IPS DF 6.9 (cell line): ENCODE results near the gene SEC62.

ENCODE experiments used
- DNase-seq: peaks from one replicate; pipeline ENCODE4 v3.0.0-alpha.2; 2013; ENCODE audit warnings: low read depth, low spot score
- H3K27ac ChIP-seq: one replicate; pipeline ENCODE4 v1.5.1; 2013; ENCODE audit warnings: low read length, control low read depth
- H3K27me3 ChIP-seq: 2 replicates; pipeline ENCODE4 v1.6.1; 2013; ENCODE audit warnings: mild to moderate bottlenecking, low read length; ENCODE audit not compliant: control insufficient read depth, insufficient read depth
- H3K36me3 ChIP-seq: 2 replicates; pipeline ENCODE4 v1.6.1; 2013; ENCODE audit warnings: low read length; ENCODE audit not compliant: control insufficient read depth, insufficient read depth
- H3K4me1 ChIP-seq: 2 replicates; pipeline ENCODE4 v1.6.1; 2013; ENCODE audit warnings: low read length; ENCODE audit not compliant: control insufficient read depth, insufficient read depth
- H3K4me3 ChIP-seq: 2 replicates; pipeline ENCODE4 v1.5.1; 2013; ENCODE audit warnings: mild to moderate bottlenecking, low read length
- H3K9me3 ChIP-seq: 2 replicates; pipeline ENCODE4 v1.6.1; 2013; ENCODE audit warnings: low read length, inconsistent platforms; ENCODE audit not compliant: control insufficient read depth, insufficient read depth
- WGBS: extraction: QIAGEN DNeasy Blood & Tissue Kit; methylation state at CpG from one replicate; pipeline ENCODE4 v1.1.7; 2013; ENCODE audit warnings: mixed read lengths, missing lambda C conversion rate; ENCODE audit not compliant: insufficient read length, insufficient coverage; 5-methylcytosine and 5-hydroxymethylcytosine counted together

Gene SEC62

GRCh38 chr3:169966428-169966950 is at the start of gene SEC62:
Gene SEC62 (plus strand): TSS chr3:169966807. CDS start chr3:169966823, 16 bp downstream.
- WGBS = no CpG with 5 or more reads among the region's 37 CpGs
- Histone ChIP-seq H3K4me1 (no peaks in the 10 kb centered on the region; the same call in 1 of the 2 replicates), H3K4me3 (peak within 1 kb of the TSS; percentile 83), H3K27me3 (no peaks in the 10 kb centered on the region), H3K36me3 (no peaks in the 10 kb centered on the region), H3K9me3 (no peaks in the 10 kb centered on the region), H3K27ac (no peak within 1 kb of the TSS)
- peak; percentile 82 for DNase-seq

DNA sequence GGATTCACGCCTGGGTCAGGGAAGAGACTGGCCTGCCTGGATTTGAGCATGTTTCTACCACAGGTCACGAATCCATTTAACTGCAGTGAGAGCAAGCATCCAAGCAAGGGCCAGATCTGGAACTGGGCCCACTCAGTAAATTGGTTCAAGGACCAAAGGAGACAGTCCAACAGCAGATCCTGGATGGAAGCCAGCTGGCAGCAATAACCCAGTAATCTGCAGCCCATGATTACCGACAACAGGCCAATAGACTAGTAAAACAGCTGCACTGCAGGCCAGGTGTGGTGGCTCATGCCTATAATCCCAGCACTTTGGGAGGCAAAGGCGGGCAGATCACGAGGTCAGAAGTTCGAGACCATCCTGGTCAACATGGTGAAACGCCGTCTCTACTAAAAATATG is 43.4 kb upstream of the SEC62 start:
- Histone ChIP-seq H3K36me3 (no peaks in the 10 kb centered on the region), H3K9me3 (no peaks in the 10 kb centered on the region), H3K4me1 (no peaks in the 10 kb centered on the region), H3K27ac (no peak overlapping the region), H3K27me3 (no peaks in the 10 kb centered on the region), H3K4me3 (no peak overlapping the region)
- no CpG with 5 or more reads among the region's 8 CpGs for WGBS
- no peak for DNase-seq

DNA sequence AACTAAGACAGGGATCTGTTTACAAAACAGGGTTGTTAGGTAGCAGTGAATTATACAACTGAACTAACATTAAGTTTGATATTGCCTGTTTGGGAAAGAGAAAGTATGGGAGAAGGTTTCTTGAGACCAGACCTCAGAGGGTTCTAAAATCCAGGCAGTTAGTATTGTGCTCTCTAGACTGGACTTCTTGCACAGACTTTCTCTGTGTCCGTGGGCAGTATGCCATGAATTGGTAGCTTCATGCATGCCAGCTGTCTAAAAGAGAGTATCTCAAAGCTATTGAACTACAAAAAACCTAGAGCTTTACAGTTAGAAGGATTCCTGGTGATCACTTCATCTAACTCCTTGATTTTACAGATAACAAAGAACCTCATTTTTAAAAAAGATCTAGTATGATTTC is 42.8 kb upstream of the SEC62 start:
- no peak for DNase-seq
- Histone ChIP-seq H3K36me3 (no peaks in the 10 kb centered on the region), H3K4me1 (no peaks in the 10 kb centered on the region), H3K9me3 (no peaks in the 10 kb centered on the region), H3K4me3 (no peak overlapping the region), H3K27me3 (no peaks in the 10 kb centered on the region), H3K27ac (no peak overlapping the region)
- WGBS = no CpG with 5 or more reads among the region's 1 CpG

DNA sequence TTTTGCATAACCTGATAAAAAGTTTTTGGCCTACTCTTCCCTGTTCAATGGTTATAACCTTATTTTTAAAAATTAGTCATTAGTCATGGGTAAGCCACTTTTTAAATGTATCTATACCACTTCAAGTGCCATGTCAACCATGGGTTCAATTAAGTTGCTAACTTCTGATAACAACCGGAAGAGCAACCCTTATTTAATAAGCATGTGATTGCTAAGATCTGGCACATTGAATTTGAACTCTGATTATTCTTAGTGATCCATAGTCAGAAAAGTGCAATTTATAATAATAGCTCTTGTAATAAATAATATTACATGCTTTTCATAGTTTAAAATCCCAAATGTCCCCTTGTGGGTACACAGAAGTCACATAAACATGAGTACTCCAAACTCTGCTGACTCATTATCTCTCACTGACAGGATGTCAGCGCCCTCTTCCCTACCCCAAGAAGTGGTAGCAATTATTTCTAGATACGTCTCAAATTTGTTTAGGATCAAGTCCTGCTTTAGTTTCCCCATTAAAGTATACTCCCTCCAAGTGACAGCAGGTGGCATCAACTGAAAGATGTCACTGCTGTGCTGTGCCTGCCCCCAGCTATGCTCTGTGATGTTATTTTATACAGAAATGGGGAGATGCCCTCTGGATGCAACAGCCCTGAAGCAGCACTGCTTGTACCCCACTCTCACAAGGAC is 36.6 kb upstream of the SEC62 start:
- Histone ChIP-seq H3K4me3 (no peak overlapping the region), H3K27me3 (no peaks in the 10 kb centered on the region), H3K4me1 (no peaks in the 10 kb centered on the region), H3K36me3 (no peaks in the 10 kb centered on the region), H3K27ac (no peak overlapping the region), H3K9me3 (no peaks in the 10 kb centered on the region)
- no peak for DNase-seq
- WGBS = no CpG with 5 or more reads among the region's 3 CpGs

GRCh38 chr3:169930843-169931242 is 35.8 kb upstream of the SEC62 start:
- DNase-seq = no peak
- WGBS = no CpG with 5 or more reads among the region's 3 CpGs
- Histone ChIP-seq H3K4me1 (no peaks in the 10 kb centered on the region), H3K4me3 (no peak overlapping the region), H3K9me3 (no peaks in the 10 kb centered on the region), H3K27ac (no peak overlapping the region), H3K36me3 (no peaks in the 10 kb centered on the region), H3K27me3 (no peaks in the 10 kb centered on the region)

DNA sequence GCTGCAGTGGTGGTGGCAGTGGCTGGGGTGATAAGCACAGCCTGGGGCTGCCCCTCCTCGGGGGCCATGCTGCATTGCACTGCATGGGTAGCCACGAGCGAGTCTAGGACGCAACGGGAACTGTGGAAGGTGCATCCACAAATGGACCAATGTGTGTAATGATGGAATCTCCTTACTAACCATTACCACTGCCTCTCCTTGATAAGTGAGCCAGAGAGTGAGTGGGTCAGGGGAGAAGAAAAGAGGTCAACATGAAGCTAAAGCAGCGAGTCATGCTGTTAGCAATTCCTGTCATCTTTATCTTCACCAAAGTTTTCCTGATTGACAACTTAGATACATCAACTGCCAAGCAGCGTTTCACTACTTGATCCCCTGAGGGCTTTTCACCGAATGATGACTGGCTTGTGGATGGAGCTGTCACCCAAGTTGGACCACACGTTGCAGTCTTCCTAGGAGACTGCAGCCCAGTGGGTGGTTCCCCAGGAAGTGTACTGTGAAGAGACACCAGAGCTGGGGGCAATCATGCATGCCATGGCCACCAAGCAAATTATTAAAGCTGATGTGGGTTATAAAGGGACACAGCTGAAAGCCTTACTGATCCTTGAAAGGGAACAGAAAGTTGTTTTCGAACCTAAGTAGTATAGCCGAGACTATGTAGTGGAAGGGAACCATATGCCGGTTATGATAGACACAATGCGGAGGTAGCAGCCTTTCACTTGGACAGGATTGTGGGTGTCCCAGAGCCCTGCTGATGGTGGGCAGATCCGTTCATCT is 34.7 kb upstream of the SEC62 start:
- Histone ChIP-seq H3K36me3 (no peaks in the 10 kb centered on the region), H3K4me1 (no peaks in the 10 kb centered on the region), H3K27me3 (no peaks in the 10 kb centered on the region), H3K4me3 (no peak overlapping the region), H3K27ac (no peak overlapping the region), H3K9me3 (no peaks in the 10 kb centered on the region)
- DNase-seq = no peak
- WGBS = no CpG with 5 or more reads among the region's 14 CpGs

- WGBS = no CpG with 5 or more reads among the region's 1 CpG
- DNase-seq = no peak
- Histone ChIP-seq H3K27ac (no peak overlapping the region), H3K4me3 (no peak overlapping the region), H3K4me1 (no peaks in the 10 kb centered on the region), H3K27me3 (no peaks in the 10 kb centered on the region), H3K36me3 (no peaks in the 10 kb centered on the region), H3K9me3 (peaks cover 2% of the 10 kb centered on the region; the same call in 1 of the 2 replicates)
These were observed 27.3 kb upstream of the SEC62 start for GRCh38 chr3:169939320-169939719.

- WGBS = no CpG with 5 or more reads among the region's 5 CpGs
- Histone ChIP-seq H3K27ac (no peak overlapping the region), H3K4me3 (no peak overlapping the region), H3K4me1 (no peaks in the 10 kb centered on the region), H3K27me3 (no peaks in the 10 kb centered on the region), H3K9me3 (peaks cover 2% of the 10 kb centered on the region; the same call in 1 of the 2 replicates), H3K36me3 (no peaks in the 10 kb centered on the region)
- DNase-seq = no peak
These were observed 26.9 kb upstream of the SEC62 start for GRCh38 chr3:169939751-169940150.

GRCh38 chr3:169940470-169941181 is 26.0 kb upstream of the SEC62 start:
- WGBS = no CpG with 5 or more reads among the region's 6 CpGs
- Histone ChIP-seq H3K27me3 (no peaks in the 10 kb centered on the region), H3K4me1 (no peaks in the 10 kb centered on the region), H3K27ac (no peak overlapping the region), H3K36me3 (no peaks in the 10 kb centered on the region), H3K9me3 (peaks cover 2% of the 10 kb centered on the region; the same call in 1 of the 2 replicates), H3K4me3 (no peak overlapping the region)
- DNase-seq = no peak

- Histone ChIP-seq H3K4me3 (no peak overlapping the region), H3K27ac (no peak overlapping the region), H3K36me3 (no peaks in the 10 kb centered on the region), H3K9me3 (peaks cover 2% of the 10 kb centered on the region; the same call in 1 of the 2 replicates), H3K27me3 (no peaks in the 10 kb centered on the region), H3K4me1 (no peaks in the 10 kb centered on the region)
- no peak for DNase-seq
- no CpG with 5 or more reads among the region's 7 CpGs for WGBS
These were observed 21.3 kb upstream of the SEC62 start for GRCh38 chr3:169945313-169945712.
